IPS DF 6.9 (cell line): ENCODE results near the gene RIPK3.

Experiments used
- DNase-seq: peaks from one replicate; pipeline ENCODE4 v3.0.0-alpha.2; 2013; ENCODE audit warnings: low read depth, low spot score
- H3K27ac ChIP-seq: one replicate; pipeline ENCODE4 v1.5.1; 2013; ENCODE audit warnings: low read length, control low read depth
- H3K27me3 ChIP-seq: 2 replicates; pipeline ENCODE4 v1.6.1; 2013; ENCODE audit warnings: mild to moderate bottlenecking, low read length; ENCODE audit not compliant: control insufficient read depth, insufficient read depth
- H3K36me3 ChIP-seq: 2 replicates; pipeline ENCODE4 v1.6.1; 2013; ENCODE audit warnings: low read length; ENCODE audit not compliant: control insufficient read depth, insufficient read depth
- H3K4me1 ChIP-seq: 2 replicates; pipeline ENCODE4 v1.6.1; 2013; ENCODE audit warnings: low read length; ENCODE audit not compliant: control insufficient read depth, insufficient read depth
- H3K4me3 ChIP-seq: 2 replicates; pipeline ENCODE4 v1.5.1; 2013; ENCODE audit warnings: mild to moderate bottlenecking, low read length
- H3K9me3 ChIP-seq: 2 replicates; pipeline ENCODE4 v1.6.1; 2013; ENCODE audit warnings: low read length, inconsistent platforms; ENCODE audit not compliant: control insufficient read depth, insufficient read depth
- WGBS: extraction: QIAGEN DNeasy Blood & Tissue Kit; methylation state at CpG from one replicate; pipeline ENCODE4 v1.1.7; 2013; ENCODE audit warnings: mixed read lengths, missing lambda C conversion rate; ENCODE audit not compliant: insufficient read length, insufficient coverage; 5-methylcytosine and 5-hydroxymethylcytosine counted together

RIPK3 gene

DNA sequence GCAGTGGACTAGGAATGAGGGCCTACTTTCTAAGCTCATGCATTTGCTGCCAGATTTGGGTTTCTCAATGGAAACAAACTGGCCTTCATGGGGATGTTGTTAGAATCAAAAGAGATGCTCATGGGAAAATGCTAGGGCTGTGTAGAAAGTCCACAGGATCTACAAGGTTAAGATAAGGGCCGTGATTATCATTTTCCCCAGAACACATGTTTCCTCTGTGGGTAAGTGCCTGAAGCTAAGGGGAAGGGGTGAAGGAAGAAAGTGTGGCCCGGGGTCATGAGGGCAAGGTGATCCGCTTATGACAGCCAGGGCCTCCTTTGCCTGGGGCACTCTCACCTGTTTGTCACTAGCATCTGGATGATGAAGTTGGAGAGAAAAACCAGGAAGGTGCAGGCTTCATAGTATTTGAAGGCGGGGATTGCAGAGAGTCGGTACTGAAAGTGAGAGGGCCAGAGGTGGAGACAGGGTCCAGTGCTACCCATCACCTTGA is 14.7 kb downstream of the RIPK3 start:
- no peaks in the 10 kb centered on the region for H3K36me3 ChIP-seq
- no peak for DNase-seq
- no CpG with 5 or more reads among the region's 5 CpGs for WGBS
- no peaks in the 10 kb centered on the region for H3K9me3 ChIP-seq
- no peaks in the 10 kb centered on the region for H3K4me1 ChIP-seq
- no peaks in the 10 kb centered on the region for H3K27me3 ChIP-seq
- no peak overlapping the region for H3K4me3 ChIP-seq
- no peak overlapping the region for H3K27ac ChIP-seq

DNA sequence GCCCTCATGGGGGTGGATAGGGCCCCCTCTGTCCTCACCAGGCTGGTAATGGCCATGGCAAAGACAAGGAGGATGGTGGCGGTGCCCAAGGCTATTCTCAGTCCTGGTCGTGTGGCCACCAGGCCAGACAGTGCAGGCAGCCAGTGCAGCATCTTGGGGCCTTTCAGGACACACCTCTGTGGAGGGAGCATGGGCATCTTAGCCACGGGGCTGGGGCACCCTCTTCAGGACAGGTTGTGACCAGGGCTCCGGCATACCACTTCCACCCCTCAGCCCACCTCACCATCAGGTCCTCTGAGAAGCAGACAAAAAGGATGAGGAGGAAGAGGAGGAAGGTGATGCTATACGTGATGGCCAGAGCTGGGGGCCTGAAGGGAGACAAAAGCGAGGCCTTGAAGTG is 15.8 kb downstream of the RIPK3 start:
- Histone ChIP-seq H3K36me3 (no peaks in the 10 kb centered on the region), H3K4me1 (no peaks in the 10 kb centered on the region), H3K9me3 (no peaks in the 10 kb centered on the region), H3K27ac (no peak overlapping the region), H3K4me3 (no peak overlapping the region), H3K27me3 (0 out of 2 replicates have a peak, but pooled peaks cover 2% of the 10 kb centered on the region)
- WGBS = no CpG with 5 or more reads among the region's 6 CpGs
- DNase-seq = no peak

DNA sequence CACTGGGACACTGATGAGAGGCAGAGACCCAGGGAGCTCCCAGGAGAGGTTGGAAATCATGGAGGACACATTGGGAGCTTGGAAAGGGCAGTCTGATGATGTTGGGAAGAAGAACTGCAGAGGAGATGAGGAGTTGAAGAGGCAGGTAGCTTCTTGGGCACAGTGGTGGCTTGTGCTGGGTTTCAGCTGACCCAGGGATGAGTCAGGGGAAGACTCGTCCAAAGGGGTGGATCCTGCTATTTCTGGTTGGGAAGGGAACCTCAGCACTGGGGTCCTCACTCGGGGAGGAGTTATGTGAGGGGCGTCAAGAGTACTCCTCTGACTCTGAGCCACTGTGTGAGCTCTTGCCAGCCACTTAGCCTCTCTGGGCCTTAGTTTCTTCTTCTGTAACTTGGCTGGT is 16.4 kb downstream of the RIPK3 start:
- DNase-seq = no peak
- H3K27me3 ChIP-seq = 0 out of 2 replicates have a peak, but pooled peaks cover 2% of the 10 kb centered on the region
- no peaks in the 10 kb centered on the region for H3K36me3 ChIP-seq
- no peak overlapping the region for H3K4me3 ChIP-seq
- no peaks in the 10 kb centered on the region for H3K9me3 ChIP-seq
- no peaks in the 10 kb centered on the region for H3K4me1 ChIP-seq
- no peak overlapping the region for H3K27ac ChIP-seq
- WGBS = no CpG with 5 or more reads among the region's 3 CpGs

DNA sequence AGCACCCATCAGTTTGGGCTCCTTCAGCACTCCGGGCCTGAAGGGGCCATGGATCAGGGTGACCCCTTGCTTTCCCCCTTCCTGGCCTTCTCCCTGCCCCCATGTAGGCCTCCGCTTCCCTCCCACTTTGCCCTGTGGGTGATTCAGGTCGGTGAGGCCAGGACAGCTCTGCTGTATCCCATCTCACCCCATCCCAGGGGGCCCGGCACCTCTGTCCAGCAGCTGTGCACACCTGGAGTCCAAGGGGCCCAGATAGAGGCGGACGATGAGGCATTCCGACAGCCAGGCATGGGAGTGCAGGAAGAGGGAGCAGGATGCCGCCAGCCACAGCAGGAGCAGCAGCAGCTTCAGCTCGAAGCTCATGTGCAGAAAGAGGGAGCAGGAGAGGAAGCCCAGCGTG is 17.1 kb downstream of the RIPK3 start:
- H3K27me3 ChIP-seq = 0 out of 2 replicates have a peak, but pooled peaks cover 4% of the 10 kb centered on the region
- DNase-seq = no peak
- H3K36me3 ChIP-seq = no peaks in the 10 kb centered on the region
- no peaks in the 10 kb centered on the region for H3K9me3 ChIP-seq
- no peak overlapping the region for H3K27ac ChIP-seq
- no CpG with 5 or more reads among the region's 10 CpGs for WGBS
- no peaks in the 10 kb centered on the region for H3K4me1 ChIP-seq
- H3K4me3 ChIP-seq = no peak overlapping the region

DNA sequence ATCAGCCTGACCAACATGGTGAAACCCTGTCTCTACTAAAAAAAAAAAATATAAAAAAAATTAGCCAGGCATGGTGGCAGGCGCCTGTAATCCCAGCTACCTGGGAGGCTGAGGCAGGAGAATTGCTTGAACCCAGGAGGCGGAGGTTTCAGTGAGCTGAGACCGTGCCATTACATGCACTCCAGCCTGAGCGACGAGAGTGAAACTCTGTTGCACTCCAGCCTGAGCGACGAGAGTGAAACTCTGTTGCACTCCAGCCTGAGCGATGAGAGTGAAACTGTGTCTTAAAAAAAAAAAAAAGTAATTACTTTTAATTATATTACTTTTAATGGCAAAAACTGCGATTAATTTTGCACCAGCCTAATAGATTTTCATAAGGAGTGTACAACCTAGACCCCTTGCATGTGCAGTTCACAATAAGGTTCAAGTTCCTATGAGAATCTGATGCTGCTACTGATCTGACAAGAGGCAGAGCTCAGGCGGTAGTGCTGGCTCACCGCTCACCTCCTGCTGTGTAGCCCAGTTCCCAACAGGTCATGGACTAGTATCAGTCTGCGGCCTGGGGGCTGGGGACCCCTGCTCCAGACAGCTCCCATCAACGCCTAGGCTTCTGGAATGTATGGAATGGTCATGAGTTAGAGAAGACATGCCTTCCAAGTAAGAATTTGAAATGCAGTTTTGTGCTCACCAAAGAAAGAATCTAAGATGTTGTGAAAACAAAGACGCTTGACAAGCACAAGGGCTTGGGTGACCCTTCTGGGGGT is 18.4 kb downstream of the RIPK3 start:
- no peak overlapping the region for H3K27ac ChIP-seq
- H3K4me3 ChIP-seq = no peak overlapping the region
- 0 out of 2 replicates have a peak, but pooled peaks cover 4% of the 10 kb centered on the region for H3K27me3 ChIP-seq
- no CpG with 5 or more reads among the region's 14 CpGs for WGBS
- H3K36me3 ChIP-seq = no peaks in the 10 kb centered on the region
- H3K9me3 ChIP-seq = no peaks in the 10 kb centered on the region
- H3K4me1 ChIP-seq = no peaks in the 10 kb centered on the region
- DNase-seq = no peak

DNA sequence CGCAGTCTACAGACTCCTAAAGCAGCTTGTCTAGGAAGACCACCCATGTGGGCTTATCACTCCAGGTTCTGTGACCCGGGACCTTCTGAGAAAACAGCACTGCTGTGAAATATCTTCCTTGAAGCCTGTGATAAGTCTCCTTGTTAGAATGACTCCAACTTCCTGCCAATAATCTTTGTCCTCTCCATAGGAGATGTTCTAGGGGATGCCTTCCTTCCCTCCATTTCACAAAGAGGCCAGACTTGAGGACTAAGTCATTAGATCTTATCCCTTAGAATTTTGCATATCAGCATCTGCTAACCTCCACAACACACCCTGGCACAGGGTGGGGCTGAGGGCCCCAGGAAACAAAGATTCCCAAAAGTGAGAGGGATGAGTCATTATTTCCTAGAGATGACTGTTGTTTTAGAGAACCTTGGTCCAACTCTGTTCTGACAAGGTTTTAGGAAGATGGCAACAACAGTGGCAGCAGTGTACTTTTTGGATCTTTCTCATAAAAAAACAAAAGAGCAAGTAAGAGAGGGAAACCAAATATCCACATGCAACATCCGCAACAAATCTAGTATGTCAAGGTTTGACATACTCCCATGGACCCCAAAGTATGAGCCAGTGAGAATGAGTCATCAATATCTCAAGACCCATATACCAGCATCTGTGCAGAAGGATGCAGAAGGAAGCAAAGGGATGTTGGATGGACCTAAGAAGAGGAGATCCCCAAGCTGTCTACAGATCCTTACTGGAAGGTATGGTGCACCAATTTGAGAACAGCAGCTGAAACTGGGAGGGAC is 22.5 kb downstream of the RIPK3 start:
- Histone ChIP-seq H3K9me3 (no peaks in the 10 kb centered on the region), H3K4me3 (no peak overlapping the region), H3K27ac (no peak overlapping the region), H3K4me1 (no peaks in the 10 kb centered on the region), H3K36me3 (no peaks in the 10 kb centered on the region), H3K27me3 (0 out of 2 replicates have a peak, but pooled peaks cover 4% of the 10 kb centered on the region)
- no CpG with 5 or more reads among the region's 3 CpGs for whole genome bisulfite sequencing
- DNase-seq = no peak

DNA sequence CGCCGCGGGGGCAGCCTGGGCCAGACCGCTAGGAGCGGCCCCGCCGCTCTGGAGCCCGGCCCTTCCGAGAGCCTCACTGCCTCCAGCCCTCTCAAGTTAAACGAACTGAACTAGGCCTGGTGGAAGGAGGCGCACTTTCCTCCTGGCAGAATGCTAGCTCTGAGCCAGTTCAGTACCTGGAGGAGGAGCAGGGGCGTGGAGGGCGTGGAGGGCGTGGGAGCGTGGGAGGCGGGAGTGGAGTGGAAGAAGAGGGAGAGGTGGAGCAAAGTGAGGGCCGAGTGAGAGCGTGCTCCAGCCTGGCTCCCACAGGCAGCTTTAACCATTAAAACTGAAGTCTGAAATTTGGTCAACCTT is 23.2 kb downstream of the RIPK3 start:
- H3K4me3 ChIP-seq = no peak overlapping the region
- no CpG with 5 or more reads among the region's 18 CpGs for WGBS
- DNase-seq = no peak
- H3K27me3 ChIP-seq = 0 out of 2 replicates have a peak, but pooled peaks cover 4% of the 10 kb centered on the region
- no peaks in the 10 kb centered on the region for H3K4me1 ChIP-seq
- H3K9me3 ChIP-seq = no peaks in the 10 kb centered on the region
- H3K27ac ChIP-seq = no peak overlapping the region
- H3K36me3 ChIP-seq = no peaks in the 10 kb centered on the region

DNA sequence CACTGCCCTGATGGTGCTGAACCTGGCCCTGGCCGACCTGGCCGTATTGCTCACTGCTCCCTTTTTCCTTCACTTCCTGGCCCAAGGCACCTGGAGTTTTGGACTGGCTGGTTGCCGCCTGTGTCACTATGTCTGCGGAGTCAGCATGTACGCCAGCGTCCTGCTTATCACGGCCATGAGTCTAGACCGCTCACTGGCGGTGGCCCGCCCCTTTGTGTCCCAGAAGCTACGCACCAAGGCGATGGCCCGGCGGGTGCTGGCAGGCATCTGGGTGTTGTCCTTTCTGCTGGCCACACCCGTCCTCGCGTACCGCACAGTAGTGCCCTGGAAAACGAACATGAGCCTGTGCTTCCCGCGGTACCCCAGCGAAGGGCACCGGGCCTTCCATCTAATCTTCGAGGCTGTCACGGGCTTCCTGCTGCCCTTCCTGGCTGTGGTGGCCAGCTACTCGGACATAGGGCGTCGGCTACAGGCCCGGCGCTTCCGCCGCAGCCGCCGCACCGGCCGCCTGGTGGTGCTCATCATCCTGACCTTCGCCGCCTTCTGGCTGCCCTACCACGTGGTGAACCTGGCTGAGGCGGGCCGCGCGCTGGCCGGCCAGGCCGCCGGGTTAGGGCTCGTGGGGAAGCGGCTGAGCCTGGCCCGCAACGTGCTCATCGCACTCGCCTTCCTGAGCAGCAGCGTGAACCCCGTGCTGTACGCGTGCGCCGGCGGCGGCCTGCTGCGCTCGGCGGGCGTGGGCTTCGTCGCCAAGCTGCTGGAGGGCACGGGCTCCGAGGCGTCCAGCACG is 23.8 kb downstream of the RIPK3 start:
- H3K27me3 ChIP-seq = 0 out of 2 replicates have a peak, but pooled peaks cover 4% of the 10 kb centered on the region
- H3K4me1 ChIP-seq = no peaks in the 10 kb centered on the region
- H3K27ac ChIP-seq = no peak overlapping the region
- H3K4me3 ChIP-seq = no peak overlapping the region
- no CpG with 5 or more reads among the region's 70 CpGs for WGBS
- no peaks in the 10 kb centered on the region for H3K9me3 ChIP-seq
- H3K36me3 ChIP-seq = no peaks in the 10 kb centered on the region
- DNase-seq = no peak

DNA sequence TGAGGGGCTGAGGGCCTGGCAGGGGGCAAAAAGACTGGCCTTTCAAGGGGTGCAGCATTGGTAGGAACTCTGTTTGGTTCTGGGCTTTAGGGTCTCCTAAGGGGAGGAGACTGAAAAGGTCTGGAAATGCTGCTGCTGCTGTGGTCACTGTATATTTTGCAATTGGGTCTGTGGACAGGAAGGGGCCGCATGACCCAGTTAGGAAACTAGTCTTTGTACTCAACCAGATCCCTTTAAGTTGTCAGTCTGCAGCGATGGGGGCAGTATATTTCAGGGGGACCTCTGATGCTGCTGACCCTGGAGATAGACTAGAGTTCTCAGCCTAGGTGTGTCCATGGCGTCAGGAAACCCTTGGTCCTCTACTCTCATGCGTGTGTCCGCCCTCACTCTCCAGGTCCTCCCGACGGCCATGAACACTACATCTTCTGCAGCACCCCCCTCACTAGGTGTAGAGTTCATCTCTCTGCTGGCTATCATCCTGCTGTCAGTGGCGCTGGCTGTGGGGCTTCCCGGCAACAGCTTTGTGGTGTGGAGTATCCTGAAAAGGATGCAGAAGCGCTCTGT is 24.5 kb downstream of the RIPK3 start:
- Histone ChIP-seq H3K9me3 (no peaks in the 10 kb centered on the region), H3K27me3 (0 out of 2 replicates have a peak, but pooled peaks cover 4% of the 10 kb centered on the region), H3K27ac (no peak overlapping the region), H3K36me3 (no peaks in the 10 kb centered on the region), H3K4me3 (no peak overlapping the region), H3K4me1 (peaks cover 2% of the 10 kb centered on the region; the same call in 1 of the 2 replicates)
- no CpG with 5 or more reads among the region's 10 CpGs for WGBS
- no peak for DNase-seq
